ENCODE measurements around the gene AMN1.
"Not testable (repeated sequence)": the region's sequence is repeated elsewhere in the genome, so short reads cannot be mapped to it uniquely, and the experiment has no call there.

Gene AMN1

GRCh38 chr12:31705621-31706020 lies 23.2 kb downstream of the AMN1 start:
- H3K9ac ChIP-seq (ENCODE audit: low read length in 5 of 5): no peak overlapping the region

DNA sequence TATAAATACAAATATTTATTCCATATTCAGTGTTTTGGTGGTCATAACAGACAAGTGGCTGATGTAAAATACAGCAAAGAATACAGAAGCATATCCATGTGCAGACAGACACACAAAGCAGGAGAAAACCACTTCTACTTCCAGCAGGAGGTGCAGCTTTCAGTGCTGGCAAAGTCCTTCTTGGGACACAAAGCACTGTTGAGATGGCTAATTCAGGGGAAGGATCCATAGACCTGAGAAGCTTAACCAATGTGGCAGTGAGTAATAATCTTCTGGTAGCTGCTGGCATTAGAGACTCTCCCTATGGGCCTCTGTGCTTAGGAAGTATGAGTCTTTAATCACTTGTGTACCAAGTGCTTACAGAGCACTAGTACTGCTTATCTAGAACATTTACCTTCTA lies 26.8 kb downstream of the AMN1 start:
- no peak overlapping the region for H3K27ac ChIP-seq (ENCODE audit: low read depth, low read length)
- no peak overlapping the region for H3K4me3 ChIP-seq (ENCODE audit: low read depth in 1 of 5, low read length in 5 of 5)
- H3K4me1 ChIP-seq (ENCODE audit: control insufficient read depth in 5 of 5, insufficient read depth in 5 of 5, low read length in 5 of 5): no peaks in the 10 kb centered on the region
- peaks cover 4 to 17% (median 14%) of the 10 kb centered on the region in 5 donors for H3K36me3 ChIP-seq (ENCODE audit: control insufficient read depth in 5 of 5, insufficient read depth in 5 of 5, low read length in 5 of 5)
- H3K27me3 ChIP-seq (ENCODE audit: control insufficient read depth in 5 of 5, insufficient read depth in 4 of 5, low read length in 5 of 5): no peaks in the 10 kb centered on the region
- no peak overlapping the region for H3K9ac ChIP-seq (ENCODE audit: low read length in 5 of 5)
- H3K9me3 ChIP-seq (ENCODE audit: control insufficient read depth in 5 of 5, low read length in 5 of 5): no peaks in the 10 kb centered on the region

More at GRCh38 chr12:31705621-31706020, 23.2 kb downstream of the AMN1 start:
- Histone ChIP-seq H3K36me3 (ENCODE audit: control insufficient read depth in 5 of 5, insufficient read depth in 5 of 5, low read length in 5 of 5) (peaks cover 0 to 10% (median 0%) of the 10 kb centered on the region in 5 donors), H3K27me3 (ENCODE audit: control insufficient read depth in 5 of 5, insufficient read depth in 4 of 5, low read length in 5 of 5) (no peaks in the 10 kb centered on the region), H3K4me1 (ENCODE audit: control insufficient read depth in 5 of 5, insufficient read depth in 5 of 5, low read length in 5 of 5) (no peaks in the 10 kb centered on the region), H3K9me3 (ENCODE audit: control insufficient read depth in 5 of 5, low read length in 5 of 5) (peaks cover 0 to 5% (median 0%) of the 10 kb centered on the region in 5 donors), H3K4me3 (ENCODE audit: low read depth in 1 of 5, low read length in 5 of 5) (no peak overlapping the region), H3K27ac (ENCODE audit: low read depth, low read length) (no peak overlapping the region)

GRCh38 chr12:31689921-31690320 lies 38.9 kb downstream of the AMN1 start:
- not testable (repeated sequence) for H3K9me3 ChIP-seq (ENCODE audit: control insufficient read depth in 5 of 5, low read length in 5 of 5); H3K4me1 ChIP-seq (ENCODE audit: control insufficient read depth in 5 of 5, insufficient read depth in 5 of 5, low read length in 5 of 5); H3K36me3 ChIP-seq (ENCODE audit: control insufficient read depth in 5 of 5, insufficient read depth in 5 of 5, low read length in 5 of 5); H3K27ac ChIP-seq (ENCODE audit: low read depth, low read length); H3K4me3 ChIP-seq (ENCODE audit: low read depth in 1 of 5, low read length in 5 of 5); H3K27me3 ChIP-seq (ENCODE audit: control insufficient read depth in 5 of 5, insufficient read depth in 4 of 5, low read length in 5 of 5); H3K9ac ChIP-seq (ENCODE audit: low read length in 5 of 5)

GRCh38 chr12:31687101-31687527 lies 41.7 kb downstream of the AMN1 start:
- Histone ChIP-seq H3K27ac (ENCODE audit: low read depth, low read length) (no peak overlapping the region), H3K9me3 (ENCODE audit: control insufficient read depth in 5 of 5, low read length in 5 of 5) (peaks cover 0 to 14% (median 7%) of the 10 kb centered on the region in 5 donors), H3K36me3 (ENCODE audit: control insufficient read depth in 5 of 5, insufficient read depth in 5 of 5, low read length in 5 of 5) (peaks cover 0 to 10% (median 3%) of the 10 kb centered on the region in 5 donors), H3K4me1 (ENCODE audit: control insufficient read depth in 5 of 5, insufficient read depth in 5 of 5, low read length in 5 of 5) (peaks cover 0 to 4% (median 0%) of the 10 kb centered on the region in 5 donors), H3K27me3 (ENCODE audit: control insufficient read depth in 5 of 5, insufficient read depth in 4 of 5, low read length in 5 of 5) (no peaks in the 10 kb centered on the region), H3K4me3 (ENCODE audit: low read depth in 1 of 5, low read length in 5 of 5) (no peak overlapping the region), H3K9ac (ENCODE audit: low read length in 5 of 5) (no peak overlapping the region)

GRCh38 chr12:31685801-31686200 lies 43.0 kb downstream of the AMN1 start:
- Histone ChIP-seq H3K4me1 (ENCODE audit: control insufficient read depth in 5 of 5, insufficient read depth in 5 of 5, low read length in 5 of 5) (peaks cover 0 to 4% (median 0%) of the 10 kb centered on the region in 5 donors), H3K27me3 (ENCODE audit: control insufficient read depth in 5 of 5, insufficient read depth in 4 of 5, low read length in 5 of 5) (no peaks in the 10 kb centered on the region), H3K9me3 (ENCODE audit: control insufficient read depth in 5 of 5, low read length in 5 of 5) (peaks cover 0 to 14% (median 7%) of the 10 kb centered on the region in 5 donors), H3K36me3 (ENCODE audit: control insufficient read depth in 5 of 5, insufficient read depth in 5 of 5, low read length in 5 of 5) (peaks cover 0 to 10% (median 3%) of the 10 kb centered on the region in 5 donors), H3K9ac (ENCODE audit: low read length in 5 of 5) (no peak overlapping the region), H3K27ac (ENCODE audit: low read depth, low read length) (no peak overlapping the region), H3K4me3 (ENCODE audit: low read depth in 1 of 5, low read length in 5 of 5) (no peak overlapping the region)

DNA sequence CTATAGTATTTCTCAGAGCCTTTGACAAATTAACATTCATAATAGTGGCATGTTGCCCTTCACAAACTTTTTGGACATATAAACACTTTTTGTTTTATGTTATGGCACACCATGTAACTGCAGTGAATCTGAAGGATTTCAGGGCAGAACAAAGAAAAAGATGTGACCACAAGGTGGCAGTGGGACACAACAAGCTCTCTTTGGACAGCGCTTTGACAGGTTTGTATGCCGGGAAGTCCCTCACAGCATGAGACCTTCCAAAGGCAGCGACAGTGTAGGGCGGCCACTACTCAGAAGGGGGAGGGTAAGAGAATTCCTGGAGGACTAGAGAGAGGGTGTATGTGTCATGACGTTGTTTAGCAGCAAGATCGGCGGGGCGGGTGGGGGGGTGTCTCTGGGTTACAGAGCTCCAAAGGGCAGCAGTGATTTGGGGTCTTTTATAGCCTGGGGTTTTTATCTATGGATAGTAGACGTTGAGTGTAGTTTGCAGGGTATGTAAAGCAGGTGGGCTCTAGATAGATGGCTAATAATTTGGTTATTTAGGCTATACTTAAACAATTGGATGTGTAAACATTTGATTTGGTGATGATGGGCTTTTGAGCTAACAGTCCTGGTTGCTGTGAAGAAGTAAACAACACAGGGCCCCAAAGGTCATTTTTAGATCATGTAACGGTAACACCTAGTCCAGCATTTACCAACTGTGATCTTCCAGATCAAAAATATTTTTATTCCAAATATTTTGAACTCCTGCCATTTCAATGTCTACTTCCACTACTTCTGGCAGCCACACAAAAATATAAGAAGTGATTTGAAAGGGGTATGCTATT lies 46.5 kb downstream of the AMN1 start:
- peaks cover 0 to 4% (median 0%) of the 10 kb centered on the region in 5 donors for H3K4me1 ChIP-seq (ENCODE audit: control insufficient read depth in 5 of 5, insufficient read depth in 5 of 5, low read length in 5 of 5)
- H3K9ac ChIP-seq (ENCODE audit: low read length in 5 of 5): no peak overlapping the region
- H3K27ac ChIP-seq (ENCODE audit: low read depth, low read length): no peak overlapping the region
- H3K27me3 ChIP-seq (ENCODE audit: control insufficient read depth in 5 of 5, insufficient read depth in 4 of 5, low read length in 5 of 5): no peaks in the 10 kb centered on the region
- H3K4me3 ChIP-seq (ENCODE audit: low read depth in 1 of 5, low read length in 5 of 5): no peak overlapping the region
- H3K36me3 ChIP-seq (ENCODE audit: control insufficient read depth in 5 of 5, insufficient read depth in 5 of 5, low read length in 5 of 5): peaks cover 0 to 5% (median 3%) of the 10 kb centered on the region in 5 donors
- H3K9me3 ChIP-seq (ENCODE audit: control insufficient read depth in 5 of 5, low read length in 5 of 5): peaks cover 0 to 14% (median 7%) of the 10 kb centered on the region in 5 donors

GRCh38 chr12:31672521-31672920 lies 56.3 kb downstream of the AMN1 start:
- H3K4me3 ChIP-seq (ENCODE audit: low read depth in 1 of 5, low read length in 5 of 5): no peak overlapping the region
- H3K4me1 ChIP-seq (ENCODE audit: control insufficient read depth in 5 of 5, insufficient read depth in 5 of 5, low read length in 5 of 5): no peaks in the 10 kb centered on the region
- H3K36me3 ChIP-seq (ENCODE audit: control insufficient read depth in 5 of 5, insufficient read depth in 5 of 5, low read length in 5 of 5): peaks cover 0 to 14% (median 3%) of the 10 kb centered on the region in 5 donors
- no peak overlapping the region for H3K27ac ChIP-seq (ENCODE audit: low read depth, low read length)
- H3K9ac ChIP-seq (ENCODE audit: low read length in 5 of 5): no peak overlapping the region
- H3K27me3 ChIP-seq (ENCODE audit: control insufficient read depth in 5 of 5, insufficient read depth in 4 of 5, low read length in 5 of 5): no peaks in the 10 kb centered on the region
- H3K9me3 ChIP-seq (ENCODE audit: control insufficient read depth in 5 of 5, low read length in 5 of 5): peaks cover 0 to 9% (median 7%) of the 10 kb centered on the region in 5 donors

DNA sequence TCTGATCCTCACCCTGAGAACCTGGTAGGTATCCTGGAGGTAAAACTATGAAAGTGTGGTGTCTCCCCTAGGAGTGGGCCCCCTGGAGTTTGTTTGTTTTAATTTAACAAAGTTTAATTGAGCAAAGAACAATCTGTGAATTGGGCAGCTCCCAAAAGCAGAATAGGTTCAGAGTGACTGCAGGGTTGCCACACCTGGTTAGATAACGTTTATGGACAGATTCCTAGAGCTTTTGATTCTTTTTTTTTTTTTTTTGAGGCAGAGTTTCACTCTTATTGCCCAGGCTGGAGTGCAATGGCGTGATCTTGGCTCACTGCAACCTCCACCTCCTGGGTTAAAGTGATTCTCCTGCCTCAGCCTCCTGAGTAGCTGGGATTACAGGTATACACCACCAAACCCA lies 59.2 kb downstream of the AMN1 start:
- H3K27ac ChIP-seq (ENCODE audit: low read depth, low read length); H3K9me3 ChIP-seq (ENCODE audit: control insufficient read depth in 5 of 5, low read length in 5 of 5); H3K4me1 ChIP-seq (ENCODE audit: control insufficient read depth in 5 of 5, insufficient read depth in 5 of 5, low read length in 5 of 5); H3K9ac ChIP-seq (ENCODE audit: low read length in 5 of 5); H3K27me3 ChIP-seq (ENCODE audit: control insufficient read depth in 5 of 5, insufficient read depth in 4 of 5, low read length in 5 of 5); H3K4me3 ChIP-seq (ENCODE audit: low read depth in 1 of 5, low read length in 5 of 5): not testable (repeated sequence)
- H3K36me3 ChIP-seq (ENCODE audit: control insufficient read depth in 5 of 5, insufficient read depth in 5 of 5, low read length in 5 of 5): peaks cover 0 to 14% (median 3%) of the 10 kb centered on the region in 5 donors

DNA sequence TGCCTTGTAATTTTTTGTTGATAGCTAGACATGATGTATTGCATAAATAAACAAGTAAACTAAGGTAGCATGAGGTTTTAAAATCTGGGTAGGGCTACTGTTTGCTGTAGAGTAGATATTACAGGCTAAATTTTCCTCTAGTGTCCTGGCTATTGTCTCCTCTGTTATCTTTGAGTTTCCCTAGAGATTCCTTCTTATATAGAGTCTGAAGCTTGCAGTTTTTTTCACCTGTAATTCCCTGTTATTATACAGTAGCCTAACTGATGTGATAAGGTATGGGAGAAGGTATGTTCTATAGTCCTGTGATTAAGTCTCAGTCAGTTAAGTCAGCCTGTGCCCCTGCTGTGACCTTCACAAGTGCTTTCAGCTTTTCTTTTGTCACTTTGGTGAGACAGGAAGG lies 59.8 kb downstream of the AMN1 start:
- no peaks in the 10 kb centered on the region for H3K4me1 ChIP-seq (ENCODE audit: control insufficient read depth in 5 of 5, insufficient read depth in 5 of 5, low read length in 5 of 5)
- peaks cover 0 to 17% (median 3%) of the 10 kb centered on the region in 5 donors for H3K36me3 ChIP-seq (ENCODE audit: control insufficient read depth in 5 of 5, insufficient read depth in 5 of 5, low read length in 5 of 5)
- no peak overlapping the region for H3K9ac ChIP-seq (ENCODE audit: low read length in 5 of 5)
- peaks cover 0 to 9% (median 7%) of the 10 kb centered on the region in 5 donors for H3K9me3 ChIP-seq (ENCODE audit: control insufficient read depth in 5 of 5, low read length in 5 of 5)
- H3K27ac ChIP-seq (ENCODE audit: low read depth, low read length): no peak overlapping the region
- no peaks in the 10 kb centered on the region for H3K27me3 ChIP-seq (ENCODE audit: control insufficient read depth in 5 of 5, insufficient read depth in 4 of 5, low read length in 5 of 5)
- no peak overlapping the region for H3K4me3 ChIP-seq (ENCODE audit: low read depth in 1 of 5, low read length in 5 of 5)

DNA sequence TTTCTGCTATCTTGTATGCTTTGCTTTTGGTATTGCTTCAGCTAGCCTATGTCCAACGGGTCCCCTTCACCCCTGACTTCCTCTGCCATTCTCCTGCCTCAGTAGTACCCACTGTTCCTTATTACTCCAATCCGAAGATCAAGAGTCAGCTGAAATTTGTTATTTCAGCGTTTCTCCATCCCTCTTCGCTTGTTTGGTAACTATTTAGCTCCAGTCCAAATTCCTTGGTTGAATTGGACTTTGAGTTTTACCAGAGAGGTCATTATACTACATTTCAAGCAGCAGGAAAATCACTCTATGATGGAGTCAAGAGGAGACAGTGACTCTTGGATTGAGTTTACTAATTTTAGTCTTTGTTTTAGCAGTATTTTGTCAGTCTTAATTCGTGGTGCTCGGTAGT lies 64.8 kb downstream of the AMN1 start:
- H3K36me3 ChIP-seq (ENCODE audit: control insufficient read depth in 5 of 5, insufficient read depth in 5 of 5, low read length in 5 of 5): peaks cover 6 to 16% (median 9%) of the 10 kb centered on the region in 5 donors
- H3K9ac ChIP-seq (ENCODE audit: low read length in 5 of 5): no peak overlapping the region
- H3K4me3 ChIP-seq (ENCODE audit: low read depth in 1 of 5, low read length in 5 of 5): no peak overlapping the region
- no peaks in the 10 kb centered on the region for H3K27me3 ChIP-seq (ENCODE audit: control insufficient read depth in 5 of 5, insufficient read depth in 4 of 5, low read length in 5 of 5)
- no peak overlapping the region for H3K27ac ChIP-seq (ENCODE audit: low read depth, low read length)
- H3K4me1 ChIP-seq (ENCODE audit: control insufficient read depth in 5 of 5, insufficient read depth in 5 of 5, low read length in 5 of 5): peaks cover 0 to 7% (median 3%) of the 10 kb centered on the region in 5 donors
- peaks cover 0 to 5% (median 4%) of the 10 kb centered on the region in 5 donors for H3K9me3 ChIP-seq (ENCODE audit: control insufficient read depth in 5 of 5, low read length in 5 of 5)
